Measurements from ENCODE around the gene TLDC2.
"Not testable (repeated sequence)": the region's sequence is repeated elsewhere in the genome, so short reads cannot be mapped to it uniquely, and the experiment has no call there.

The TLDC2 gene

GRCh38 chr20:36871640-36872570 lies 4.0 kb upstream of the TLDC2 start:
- DNase-seq = no peak

GRCh38 chr20:36872852-36873251 lies 3.1 kb upstream of the TLDC2 start:
- no peak for DNase-seq

- DNase-seq = no peak
Measured at GRCh38 chr20:36873498-36874189, 2.3 kb upstream of the TLDC2 start.

GRCh38 chr20:36875093-36875492 lies 845 bp upstream of the TLDC2 start:
- DNase-seq = not testable (repeated sequence)

GRCh38 chr20:36876473-36876833 lies 515 bp downstream of the TLDC2 start:
- DNase-seq = no peak

GRCh38 chr20:36878941-36879340 lies 3.0 kb downstream of the TLDC2 start:
- DNase-seq = no peak

- DNase-seq = no peak
Measured at GRCh38 chr20:36880741-36881250, 4.9 kb downstream of the TLDC2 start.

- DNase-seq = no peak
Measured at GRCh38 chr20:36881331-36881730, 5.4 kb downstream of the TLDC2 start.

GRCh38 chr20:36881888-36882287 lies 6.0 kb downstream of the TLDC2 start:
- peak; percentile 19 for DNase-seq

GRCh38 chr20:36883977-36884535 lies 8.1 kb downstream of the TLDC2 start:
- DNase-seq = no peak

GRCh38 chr20:36885356-36885755 lies 9.4 kb downstream of the TLDC2 start:
- DNase-seq = no peak

- peak; percentile 70 for DNase-seq
Measured at GRCh38 chr20:36886859-36887751, 11.2 kb downstream of the TLDC2 start.

- DNase-seq = no peak
Measured at GRCh38 chr20:36887752-36888090, 11.8 kb downstream of the TLDC2 start.

GRCh38 chr20:36888880-36889516 lies 13.1 kb downstream of the TLDC2 start:
- no peak for DNase-seq

- no peak for DNase-seq
Measured at GRCh38 chr20:36890586-36890985, 14.6 kb downstream of the TLDC2 start.

GRCh38 chr20:36891211-36891610 lies 15.3 kb downstream of the TLDC2 start:
- DNase-seq = no peak

- no peak for DNase-seq
Measured at GRCh38 chr20:36893801-36894200, 17.9 kb downstream of the TLDC2 start.

- no peak for DNase-seq
Measured at GRCh38 chr20:36895036-36895435, 19.1 kb downstream of the TLDC2 start.

GRCh38 chr20:36904690-36905089 lies 28.8 kb downstream of the TLDC2 start:
- DNase-seq = no peak

- DNase-seq = not testable (repeated sequence)
Measured at GRCh38 chr20:36905566-36905965, 29.6 kb downstream of the TLDC2 start.

GRCh38 chr20:36906086-36906485 lies 30.1 kb downstream of the TLDC2 start:
- not testable (repeated sequence) for DNase-seq

GRCh38 chr20:36908603-36909002 lies 32.7 kb downstream of the TLDC2 start:
- no peak for DNase-seq

Measured in stimulated activated naive CD4-positive, alpha-beta T cell treated with Interleukin-2 at 50 U/mL for 16 hours (primary cell).